Loucy (cell line): ENCODE data around the gene CACNA2D3.

Experiments used
- EZH2phosphoT487 ChIP-seq: fragments of 200-600 bp; IDR thresholded peaks from 2 replicates; pipeline ENCODE4 v1.6.1; 2018; ENCODE audit warnings: antibody characterized with exemption, mild to moderate bottlenecking, moderate library complexity, borderline replicate concordance
- TF ChIP-seq, protein P1 (sequence below): fragments of 200-600 bp; sonication (generic); conservative IDR thresholded peaks from 2 replicates; pipeline ENCODE4 v1.5.1; 2014; ENCODE audit warnings: mild to moderate bottlenecking, antibody characterized with exemption, low read length

DNA sequence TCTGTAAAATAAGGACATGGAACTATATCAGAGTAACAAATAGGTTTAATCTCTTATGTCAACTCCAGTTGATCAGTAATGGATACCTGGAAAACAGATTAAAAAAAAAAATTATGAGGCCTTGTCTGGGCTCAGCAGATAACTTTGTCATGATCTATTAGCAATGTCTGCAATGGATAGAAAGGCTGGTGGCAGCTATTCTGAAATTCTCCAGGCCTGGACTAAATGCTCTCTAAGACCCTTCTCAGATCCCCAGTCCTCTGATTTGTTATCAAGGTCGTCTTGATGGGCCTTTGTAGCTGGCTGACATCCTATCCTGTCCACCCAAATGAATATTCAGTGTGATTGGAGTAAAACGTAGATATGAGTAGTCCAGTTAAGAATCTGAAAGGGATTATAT lies 791.8 kb downstream of the CACNA2D3 start:
- TF ChIP-seq, protein P1, sequence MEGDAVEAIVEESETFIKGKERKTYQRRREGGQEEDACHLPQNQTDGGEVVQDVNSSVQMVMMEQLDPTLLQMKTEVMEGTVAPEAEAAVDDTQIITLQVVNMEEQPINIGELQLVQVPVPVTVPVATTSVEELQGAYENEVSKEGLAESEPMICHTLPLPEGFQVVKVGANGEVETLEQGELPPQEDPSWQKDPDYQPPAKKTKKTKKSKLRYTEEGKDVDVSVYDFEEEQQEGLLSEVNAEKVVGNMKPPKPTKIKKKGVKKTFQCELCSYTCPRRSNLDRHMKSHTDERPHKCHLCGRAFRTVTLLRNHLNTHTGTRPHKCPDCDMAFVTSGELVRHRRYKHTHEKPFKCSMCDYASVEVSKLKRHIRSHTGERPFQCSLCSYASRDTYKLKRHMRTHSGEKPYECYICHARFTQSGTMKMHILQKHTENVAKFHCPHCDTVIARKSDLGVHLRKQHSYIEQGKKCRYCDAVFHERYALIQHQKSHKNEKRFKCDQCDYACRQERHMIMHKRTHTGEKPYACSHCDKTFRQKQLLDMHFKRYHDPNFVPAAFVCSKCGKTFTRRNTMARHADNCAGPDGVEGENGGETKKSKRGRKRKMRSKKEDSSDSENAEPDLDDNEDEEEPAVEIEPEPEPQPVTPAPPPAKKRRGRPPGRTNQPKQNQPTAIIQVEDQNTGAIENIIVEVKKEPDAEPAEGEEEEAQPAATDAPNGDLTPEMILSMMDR: no peak
- TF ChIP-seq EZH2phosphoT487: no peak
